Loucy (cell line): ENCODE results near the gene TOMT.

Experiments
- H2AFZ ChIP-seq: fragments of 200-600 bp; sonication (generic); 2 replicates; pipeline ENCODE4 v1.6.0; 2016; ENCODE audit warnings: antibody characterized with exemption, mild to moderate bottlenecking, low read length, moderate library complexity
- H3F3A ChIP-seq: fragments of 200-600 bp; 2 replicates; pipeline ENCODE4 v1.6.0; 2016; ENCODE audit warnings: antibody characterized with exemption, low read depth, mild to moderate bottlenecking
- H3K27me3 ChIP-seq: fragments of 200-600 bp; sonication (generic); 2 replicates; pipeline ENCODE4 v1.6.1; 2014; ENCODE audit warnings: low read length, mild to moderate bottlenecking; ENCODE audit not compliant: insufficient read depth, poor library complexity, severe bottlenecking
- H3K36me3 ChIP-seq: fragments of 200-600 bp; sonication (generic); 2 replicates; pipeline ENCODE4 v1.6.1; 2016; ENCODE audit warnings: low read length; ENCODE audit not compliant: insufficient read depth
- H3K4me1 ChIP-seq: fragments of 200-600 bp; sonication (generic); 2 replicates; pipeline ENCODE4 v1.5.1; 2014; ENCODE audit warnings: low read length, mild to moderate bottlenecking; ENCODE audit not compliant: insufficient read depth, poor library complexity, severe bottlenecking
- H3K4me2 ChIP-seq: fragments of 200-600 bp; sonication (generic); 2 replicates; pipeline ENCODE4 v1.6.0; 2014; ENCODE audit warnings: antibody characterized with exemption, low read length, low read depth, mild to moderate bottlenecking; ENCODE audit not compliant: poor library complexity, severe bottlenecking
- H3K4me3 ChIP-seq: fragments of 200-600 bp; sonication (generic); 2 replicates; pipeline ENCODE4 v1.5.1; 2014; ENCODE audit warnings: low read length, mild to moderate bottlenecking, mixed read lengths; ENCODE audit not compliant: poor library complexity, severe bottlenecking
- H3K79me2 ChIP-seq: fragments of 200-600 bp; sonication (generic); 2 replicates; pipeline ENCODE4 v1.6.1; 2014; ENCODE audit warnings: low read length; ENCODE audit not compliant: insufficient read depth
- H3K9ac ChIP-seq: fragments of 200-600 bp; sonication (generic); 2 replicates; pipeline ENCODE4 v1.6.0; 2014; ENCODE audit warnings: mild to moderate bottlenecking, low read depth, low read length, moderate library complexity; ENCODE audit not compliant: poor library complexity, severe bottlenecking
- H3K9me2 ChIP-seq: fragments of 200-600 bp; sonication (generic); replicated peaks from 2 replicates; pipeline ENCODE4 v1.6.1; 2016; ENCODE audit warnings: low read depth, low read length, mixed read lengths
- H3K9me3 ChIP-seq: fragments of 200-600 bp; sonication (generic); 2 replicates; pipeline ENCODE4 v1.6.1; 2014; ENCODE audit warnings: mild to moderate bottlenecking, antibody characterized with exemption, low read length, low read depth; ENCODE audit not compliant: insufficient read depth
- H4K20me1 ChIP-seq: fragments of 200-600 bp; sonication (generic); 2 replicates; pipeline ENCODE4 v1.6.0; 2014; ENCODE audit warnings: antibody characterized with exemption, low read length, mild to moderate bottlenecking; ENCODE audit not compliant: insufficient read depth, poor library complexity, severe bottlenecking
- CTCF ChIP-seq: fragments of 200-600 bp; sonication (generic); conservative IDR thresholded peaks from 2 replicates; pipeline ENCODE4 v1.5.1; 2014; ENCODE audit warnings: mild to moderate bottlenecking, antibody characterized with exemption, low read length
- EZH2phosphoT487 ChIP-seq: fragments of 200-600 bp; IDR thresholded peaks from 2 replicates; pipeline ENCODE4 v1.6.1; 2018; ENCODE audit warnings: antibody characterized with exemption, mild to moderate bottlenecking, moderate library complexity, borderline replicate concordance

TOMT gene

GRCh38 chr11:72069200-72069599 lies 36.5 kb upstream of the TOMT start:
- H3K4me3 ChIP-seq = peak overlapping the region; percentile 35

GRCh38 chr11:72069787-72070251 lies 35.9 kb upstream of the TOMT start:
- Histone ChIP-seq H2AFZ (no peak overlapping the region), H3K9ac (peak overlapping the region; percentile 41), H3K36me3 (peaks cover 30% of the 10 kb centered on the region; the same call in 1 of the 2 replicates), H3K4me3 (peak overlapping the region; percentile 35), H3K9me3 (no peaks in the 10 kb centered on the region), H3K79me2 (peaks cover 94% of the 10 kb centered on the region), H3K9me2 (no peaks in the 10 kb centered on the region), H3K4me2 (peak overlapping the region; percentile 58), H3F3A (no peaks in the 10 kb centered on the region), H3K27me3 (no peaks in the 10 kb centered on the region), H4K20me1 (peaks cover 48% of the 10 kb centered on the region), H3K4me1 (peaks cover 33% of the 10 kb centered on the region)
- TF ChIP-seq CTCF (no peak), EZH2phosphoT487 (no peak)

More at GRCh38 chr11:72069200-72069599, 36.5 kb upstream of the TOMT start:
- Histone ChIP-seq H3K79me2 (peaks cover 94% of the 10 kb centered on the region), H3F3A (no peaks in the 10 kb centered on the region), H3K9ac (peak overlapping the region; percentile 41), H4K20me1 (peaks cover 47% of the 10 kb centered on the region), H3K36me3 (peaks cover 34% of the 10 kb centered on the region; the same call in 1 of the 2 replicates), H3K4me2 (peak overlapping the region; percentile 58), H2AFZ (no peak overlapping the region), H3K9me3 (no peaks in the 10 kb centered on the region), H3K4me1 (peaks cover 33% of the 10 kb centered on the region), H3K27me3 (no peaks in the 10 kb centered on the region), H3K9me2 (no peaks in the 10 kb centered on the region)
- TF ChIP-seq CTCF (no peak), EZH2phosphoT487 (no peak)

- Histone ChIP-seq H3F3A (no peaks in the 10 kb centered on the region), H3K9me3 (no peaks in the 10 kb centered on the region), H3K4me3 (no peak overlapping the region), H2AFZ (no peak overlapping the region), H4K20me1 (peaks cover 49% of the 10 kb centered on the region), H3K27me3 (no peaks in the 10 kb centered on the region), H3K4me2 (peak overlapping the region; percentile 58), H3K9ac (peak overlapping the region; percentile 41), H3K9me2 (no peaks in the 10 kb centered on the region), H3K36me3 (peaks cover 27% of the 10 kb centered on the region; the same call in 1 of the 2 replicates), H3K4me1 (peaks cover 36% of the 10 kb centered on the region), H3K79me2 (peaks cover 98% of the 10 kb centered on the region)
- TF ChIP-seq EZH2phosphoT487 (no peak), CTCF (no peak)
Measured at GRCh38 chr11:72070491-72070890, 35.2 kb upstream of the TOMT start.
